ENCODE results near the gene SLC25A30.

GRCh38 chr13:45451282-45451681 lies 33.1 kb upstream of the SLC25A30 start:
- TF ChIP-seq CTCF (IDR thresholded peaks at IDR 0.05) (no peak), POLR2A (IDR thresholded peaks at IDR 0.05) (no peak)

Measured in heart left ventricle (tissue), 13 donors.